ENCODE measurements around the gene CHORDC1. TPM values are rescaled to one million over a fixed set of nuclear protein-coding genes. Genes with fewer than 3 reads are reported as not detected.

CHORDC1 gene
- 10 to 100 TPM; 26.1 to 51.2 (median 43.7) TPM for total RNA-seq

GRCh38 chr11:90222459-90223247 is at the start of gene CHORDC1:
Gene CHORDC1 (minus strand): TSS chr11:90223049. CDS start chr11:90222954, 95 bp downstream.
- Histone ChIP-seq H3K4me3 (peak within 1 kb of the TSS; percentile 77 to 94 (median 92)), H3K27ac (peak within 1 kb of the TSS; percentile 87 to 93 (median 88)), H3K4me1 (peaks cover 0 to 18% (median 4%) of the 10 kb centered on the region in 4 donors), H3K27me3 (no peaks in the 10 kb centered on the region), H3K36me3 (no peaks in the 10 kb centered on the region), H3K9me3 (no peaks in the 10 kb centered on the region)
- peak; percentile 65 to 94 for TF ChIP-seq POLR2A (IDR thresholded peaks at IDR 0.05)
- TF ChIP-seq, protein P1, sequence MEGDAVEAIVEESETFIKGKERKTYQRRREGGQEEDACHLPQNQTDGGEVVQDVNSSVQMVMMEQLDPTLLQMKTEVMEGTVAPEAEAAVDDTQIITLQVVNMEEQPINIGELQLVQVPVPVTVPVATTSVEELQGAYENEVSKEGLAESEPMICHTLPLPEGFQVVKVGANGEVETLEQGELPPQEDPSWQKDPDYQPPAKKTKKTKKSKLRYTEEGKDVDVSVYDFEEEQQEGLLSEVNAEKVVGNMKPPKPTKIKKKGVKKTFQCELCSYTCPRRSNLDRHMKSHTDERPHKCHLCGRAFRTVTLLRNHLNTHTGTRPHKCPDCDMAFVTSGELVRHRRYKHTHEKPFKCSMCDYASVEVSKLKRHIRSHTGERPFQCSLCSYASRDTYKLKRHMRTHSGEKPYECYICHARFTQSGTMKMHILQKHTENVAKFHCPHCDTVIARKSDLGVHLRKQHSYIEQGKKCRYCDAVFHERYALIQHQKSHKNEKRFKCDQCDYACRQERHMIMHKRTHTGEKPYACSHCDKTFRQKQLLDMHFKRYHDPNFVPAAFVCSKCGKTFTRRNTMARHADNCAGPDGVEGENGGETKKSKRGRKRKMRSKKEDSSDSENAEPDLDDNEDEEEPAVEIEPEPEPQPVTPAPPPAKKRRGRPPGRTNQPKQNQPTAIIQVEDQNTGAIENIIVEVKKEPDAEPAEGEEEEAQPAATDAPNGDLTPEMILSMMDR (IDR thresholded peaks at IDR 0.05), result no peak
- DNase-seq, result peak; percentile 91 to 97 (median 94)

- Histone ChIP-seq H3K27me3 (no peaks in the 10 kb centered on the region), H3K27ac (no peak overlapping the region)
These were observed 34.3 kb upstream of the CHORDC1 start for GRCh38 chr11:90257158-90257525.

GRCh38 chr11:90256404-90257157 is 33.7 kb upstream of the CHORDC1 start:
- Histone ChIP-seq H3K27me3 (no peaks in the 10 kb centered on the region), H3K4me1 (no peaks in the 10 kb centered on the region), H3K36me3 (no peaks in the 10 kb centered on the region), H3K9me3 (no peaks in the 10 kb centered on the region), H3K27ac (no peak overlapping the region), H3K4me3 (no peak overlapping the region)
- TF ChIP-seq POLR2A (IDR thresholded peaks at IDR 0.05), result no peak
- TF ChIP-seq, protein P1 (IDR thresholded peaks at IDR 0.05), result no peak
- no peak for DNase-seq

More at GRCh38 chr11:90257158-90257525, 34.3 kb upstream of the CHORDC1 start:
- Histone ChIP-seq H3K9me3 (no peaks in the 10 kb centered on the region), H3K4me1 (no peaks in the 10 kb centered on the region), H3K4me3 (no peak overlapping the region), H3K36me3 (no peaks in the 10 kb centered on the region)
- TF ChIP-seq, protein P1 (IDR thresholded peaks at IDR 0.05), result no peak
- TF ChIP-seq POLR2A (IDR thresholded peaks at IDR 0.05), result no peak
- DNase-seq, result no peak

GRCh38 chr11:90254065-90254464 is 31.2 kb upstream of the CHORDC1 start:
- Histone ChIP-seq H3K9me3 (no peaks in the 10 kb centered on the region), H3K36me3 (no peaks in the 10 kb centered on the region), H3K27me3 (no peaks in the 10 kb centered on the region), H3K27ac (no peak overlapping the region), H3K4me3 (no peak overlapping the region), H3K4me1 (no peaks in the 10 kb centered on the region)
- DNase-seq, result no peak
- TF ChIP-seq, protein P1 (IDR thresholded peaks at IDR 0.05), result no peak
- no peak for TF ChIP-seq POLR2A (IDR thresholded peaks at IDR 0.05)

DNA sequence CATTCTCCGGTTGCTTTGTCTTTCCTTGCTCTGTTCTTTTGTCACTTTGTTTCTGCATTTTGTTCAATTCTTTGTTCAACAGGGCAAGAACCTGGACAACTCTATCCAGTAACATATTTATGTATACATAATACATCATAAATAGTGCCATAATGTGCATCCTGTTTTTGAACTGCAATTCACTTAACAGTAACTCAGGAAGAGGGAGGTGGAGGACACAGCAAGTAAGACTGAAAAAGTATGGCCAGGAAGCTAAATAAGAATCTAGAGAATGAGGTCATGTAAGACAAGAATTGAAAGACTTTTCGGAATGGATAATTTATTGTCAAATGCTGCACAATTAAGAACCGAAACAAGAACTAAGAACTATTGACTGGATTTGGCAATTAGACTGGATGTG is 29.2 kb upstream of the CHORDC1 start:
- Histone ChIP-seq H3K4me3 (no peak overlapping the region), H3K27me3 (no peaks in the 10 kb centered on the region), H3K27ac (no peak overlapping the region), H3K36me3 (no peaks in the 10 kb centered on the region), H3K4me1 (no peaks in the 10 kb centered on the region), H3K9me3 (no peaks in the 10 kb centered on the region)
- no peak for DNase-seq
- TF ChIP-seq, protein P1 (IDR thresholded peaks at IDR 0.05), result no peak
- TF ChIP-seq POLR2A (IDR thresholded peaks at IDR 0.05), result no peak

Measured in Peyer's patch (tissue), 4 donors.